ENCODE results near the gene TRMT11.
A peak's percentile ranks its signal among the peaks of the same experiment; 100 is the strongest.

DNA sequence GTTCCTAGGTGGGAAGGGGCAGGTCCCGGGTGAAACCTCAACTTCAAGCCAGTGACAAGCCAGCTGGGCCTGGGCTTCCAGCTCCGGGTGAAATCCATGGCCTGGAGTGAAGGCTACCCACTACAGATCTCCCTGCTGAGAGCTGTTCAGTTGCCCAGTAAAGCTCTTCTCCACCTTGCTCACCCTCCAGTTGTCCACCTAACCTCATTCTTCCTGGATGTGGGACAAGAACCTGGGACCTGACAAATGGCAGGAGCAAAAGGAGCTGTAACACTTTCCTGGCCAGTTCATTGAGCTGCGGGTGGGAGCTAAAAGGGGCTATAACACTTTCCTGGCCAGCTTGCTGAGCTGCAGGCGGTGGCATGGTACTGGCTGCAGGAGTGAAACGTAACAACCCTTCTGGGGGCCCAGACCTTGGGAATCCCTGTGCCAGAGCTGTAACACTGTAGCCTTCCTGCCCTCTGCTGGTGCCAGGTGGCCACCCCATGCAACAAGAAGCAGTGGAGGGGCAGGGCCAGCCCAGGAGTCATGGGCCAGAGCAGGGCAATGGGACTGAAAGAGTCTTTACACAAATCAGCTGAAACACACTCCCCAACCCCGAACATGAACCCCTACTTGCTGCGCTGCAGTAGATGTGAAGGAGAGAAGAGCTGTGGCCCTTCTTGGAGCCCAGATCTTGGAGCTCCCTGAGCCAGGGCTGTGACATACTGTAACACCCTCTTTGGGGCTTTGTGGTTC is 33.4 kb upstream of the TRMT11 start:
- TF ChIP-seq CTCF (conservative IDR thresholded peaks at IDR 0.05) (peak; percentile 63), EZH2 (IDR thresholded peaks at IDR 0.05; ENCODE audit: low read depth) (no peak)

All from PC-9 (cell line).